ENCODE data around the gene TRMT44. TPM values are rescaled to one million over a fixed set of nuclear protein-coding genes. Genes with fewer than 3 reads are reported as not detected.

Gene TRMT44
- total RNA-seq, 1 donor from 2014 or later, result 12.4 TPM

DNA sequence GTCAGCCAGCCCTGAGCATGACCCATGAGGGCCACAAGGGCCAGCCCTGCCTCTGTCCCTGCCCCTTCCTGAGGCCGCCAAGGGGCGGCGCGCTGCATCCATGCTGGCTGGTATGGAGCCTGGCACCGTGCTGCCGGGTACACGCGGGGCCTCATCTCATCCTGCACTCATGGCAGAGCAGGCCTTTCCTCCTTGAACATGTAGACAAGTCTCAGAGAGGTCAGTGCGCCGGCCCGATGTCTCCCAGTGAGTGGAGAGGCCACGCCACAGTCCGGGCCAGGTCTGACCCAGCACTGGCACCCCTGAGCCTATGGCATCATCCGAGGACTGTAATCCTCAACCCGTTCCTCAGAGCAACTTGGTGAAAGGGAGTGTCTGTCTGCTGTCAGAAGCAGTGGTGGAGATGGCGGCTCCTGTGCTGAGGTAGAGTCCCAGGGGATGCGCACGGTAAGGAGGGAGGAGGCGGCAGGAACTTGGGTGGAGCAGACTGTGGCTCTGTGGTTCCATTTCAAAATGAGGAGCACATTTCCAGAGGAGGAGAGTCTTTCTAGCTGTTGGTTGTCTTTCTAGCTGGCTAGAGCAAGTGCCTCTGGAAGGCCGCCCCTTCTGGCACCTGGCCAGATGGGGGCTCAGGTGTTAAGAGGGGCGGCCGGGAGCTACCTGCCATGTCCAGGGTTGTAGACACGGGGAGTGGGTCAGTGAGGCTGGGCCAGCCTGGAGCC lies 32.8 kb downstream of the TRMT44 start:
- no peaks in the 10 kb centered on the region for H3K9me3 Mint-ChIP-seq (ENCODE audit: low read depth)
- H3K36me3 Mint-ChIP-seq (ENCODE audit: low read depth), result peaks cover 18% of the 10 kb centered on the region
- H3K27ac Mint-ChIP-seq (ENCODE audit: unreplicated experiment), result peak overlapping the region; percentile 71
- no peaks in the 10 kb centered on the region for H3K27me3 Mint-ChIP-seq (ENCODE audit: low read depth)
- H3K4me3 Mint-ChIP-seq (ENCODE audit: unreplicated experiment), result no peak overlapping the region
- H3K4me1 Mint-ChIP-seq (ENCODE audit: low read depth), result peaks cover 17% of the 10 kb centered on the region
- TF ChIP-seq, protein P1, sequence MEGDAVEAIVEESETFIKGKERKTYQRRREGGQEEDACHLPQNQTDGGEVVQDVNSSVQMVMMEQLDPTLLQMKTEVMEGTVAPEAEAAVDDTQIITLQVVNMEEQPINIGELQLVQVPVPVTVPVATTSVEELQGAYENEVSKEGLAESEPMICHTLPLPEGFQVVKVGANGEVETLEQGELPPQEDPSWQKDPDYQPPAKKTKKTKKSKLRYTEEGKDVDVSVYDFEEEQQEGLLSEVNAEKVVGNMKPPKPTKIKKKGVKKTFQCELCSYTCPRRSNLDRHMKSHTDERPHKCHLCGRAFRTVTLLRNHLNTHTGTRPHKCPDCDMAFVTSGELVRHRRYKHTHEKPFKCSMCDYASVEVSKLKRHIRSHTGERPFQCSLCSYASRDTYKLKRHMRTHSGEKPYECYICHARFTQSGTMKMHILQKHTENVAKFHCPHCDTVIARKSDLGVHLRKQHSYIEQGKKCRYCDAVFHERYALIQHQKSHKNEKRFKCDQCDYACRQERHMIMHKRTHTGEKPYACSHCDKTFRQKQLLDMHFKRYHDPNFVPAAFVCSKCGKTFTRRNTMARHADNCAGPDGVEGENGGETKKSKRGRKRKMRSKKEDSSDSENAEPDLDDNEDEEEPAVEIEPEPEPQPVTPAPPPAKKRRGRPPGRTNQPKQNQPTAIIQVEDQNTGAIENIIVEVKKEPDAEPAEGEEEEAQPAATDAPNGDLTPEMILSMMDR (IDR thresholded peaks at IDR 0.05), result no peak
- no peak for DNase-seq (ENCODE audit: low spot score)

DNA sequence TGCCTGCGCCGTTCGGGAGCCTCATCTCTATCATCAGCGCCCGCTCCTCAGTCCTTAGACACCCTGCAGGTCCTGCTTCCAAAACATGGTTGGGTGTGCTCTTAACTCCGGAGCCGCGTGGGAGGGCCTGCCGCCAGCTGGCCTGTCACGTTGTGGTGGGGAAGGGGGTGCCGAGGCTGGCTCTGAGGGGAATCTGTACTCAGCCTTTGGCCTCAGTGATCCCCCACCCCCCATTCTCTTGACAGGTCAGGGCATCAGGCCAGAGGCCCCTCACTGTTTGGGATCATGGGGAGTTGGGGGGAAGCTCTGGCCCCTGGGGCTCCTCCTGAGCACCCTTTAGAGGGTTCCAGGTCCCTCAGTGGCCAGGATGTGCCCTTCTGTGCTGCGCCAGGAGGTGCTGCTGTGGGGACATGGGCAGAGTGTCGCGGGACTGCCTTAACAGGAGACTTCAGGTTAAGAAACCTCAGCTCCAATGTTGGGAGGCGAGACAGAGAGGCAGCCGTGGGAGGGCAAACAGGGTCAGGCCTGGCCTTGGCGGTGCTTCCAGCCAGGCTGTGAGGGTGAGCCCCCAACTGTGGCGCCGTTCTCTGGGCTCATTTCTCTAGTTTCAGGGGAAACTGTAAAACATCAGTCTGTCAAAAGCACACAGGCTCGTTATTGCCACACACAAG lies 33.5 kb downstream of the TRMT44 start:
- H3K9me3 Mint-ChIP-seq (ENCODE audit: low read depth), result no peaks in the 10 kb centered on the region
- H3K4me1 Mint-ChIP-seq (ENCODE audit: low read depth), result peaks cover 17% of the 10 kb centered on the region
- H3K27ac Mint-ChIP-seq (ENCODE audit: unreplicated experiment), result no peak overlapping the region
- H3K27me3 Mint-ChIP-seq (ENCODE audit: low read depth), result no peaks in the 10 kb centered on the region
- no peak for DNase-seq (ENCODE audit: low spot score)
- H3K4me3 Mint-ChIP-seq (ENCODE audit: unreplicated experiment), result no peak overlapping the region
- H3K36me3 Mint-ChIP-seq (ENCODE audit: low read depth), result peaks cover 17% of the 10 kb centered on the region
- TF ChIP-seq, protein P1 (IDR thresholded peaks at IDR 0.05), result no peak

DNA sequence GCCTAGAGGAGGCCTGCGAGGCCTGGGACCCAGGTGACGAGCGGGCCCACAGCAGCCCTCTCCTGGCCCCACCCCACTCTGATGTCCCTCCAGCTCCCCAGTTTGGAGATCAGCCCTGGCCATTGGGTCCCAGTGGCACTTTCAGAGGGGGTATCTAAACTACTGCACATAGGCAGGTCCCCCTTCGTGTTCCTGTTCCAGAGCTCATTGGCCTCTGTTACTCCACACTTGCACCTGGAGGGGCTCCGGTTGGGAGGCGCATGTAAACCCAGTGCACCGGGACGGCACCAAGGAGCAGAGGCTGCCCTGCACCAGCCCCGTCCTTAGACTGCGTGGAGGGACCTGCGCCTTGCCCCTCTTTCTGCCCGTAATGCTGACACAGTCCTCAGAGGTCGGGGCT lies 34.3 kb downstream of the TRMT44 start:
- Mint-ChIP-seq H3K27me3 (ENCODE audit: low read depth) (no peaks in the 10 kb centered on the region), H3K27ac (ENCODE audit: unreplicated experiment) (no peak overlapping the region), H3K9me3 (ENCODE audit: low read depth) (no peaks in the 10 kb centered on the region), H3K4me3 (ENCODE audit: unreplicated experiment) (no peak overlapping the region), H3K36me3 (ENCODE audit: low read depth) (peaks cover 14% of the 10 kb centered on the region), H3K4me1 (ENCODE audit: low read depth) (peaks cover 17% of the 10 kb centered on the region)
- no peak for DNase-seq (ENCODE audit: low spot score)
- TF ChIP-seq, protein P1 (IDR thresholded peaks at IDR 0.05), result no peak

DNA sequence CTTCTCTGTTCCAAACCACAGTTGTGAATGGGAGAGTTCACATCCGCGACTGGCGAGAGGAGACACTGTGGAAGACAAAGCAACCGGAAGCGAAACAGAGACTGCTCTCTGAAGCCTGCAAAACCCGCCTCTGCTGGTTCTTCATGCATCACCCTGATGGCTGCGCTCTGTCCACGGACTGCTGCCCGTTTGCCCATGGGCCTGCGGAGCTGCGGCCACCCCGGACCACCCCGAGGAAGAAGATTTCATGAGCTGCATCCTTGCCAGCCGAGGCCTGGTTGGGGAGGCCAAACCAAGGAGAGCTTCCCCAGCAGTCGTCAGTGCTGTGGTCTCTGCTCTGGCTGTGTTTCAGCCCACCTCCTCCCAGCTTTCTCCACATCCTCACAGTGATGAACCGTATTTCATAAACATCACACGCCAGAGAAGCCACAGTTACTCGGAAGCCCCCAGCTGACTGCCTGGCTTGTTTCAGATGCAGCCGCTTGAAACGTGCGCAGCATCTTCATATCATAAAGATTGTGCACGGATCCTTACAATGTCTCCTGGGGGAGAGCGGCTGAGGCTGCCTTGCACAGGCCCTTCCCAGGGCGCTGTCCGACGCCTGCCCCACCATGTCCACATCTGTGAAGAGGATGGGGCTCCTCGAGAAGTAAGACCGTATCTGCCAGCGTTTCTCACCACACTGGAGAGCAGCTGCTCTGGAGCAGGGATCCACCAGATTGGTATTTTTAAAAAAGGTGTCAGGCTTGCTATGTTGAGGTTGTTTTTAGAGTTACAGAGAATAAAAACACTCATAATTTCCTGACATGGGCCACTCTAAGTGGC lies 35.4 kb downstream of the TRMT44 start:
- no peaks in the 10 kb centered on the region for H3K9me3 Mint-ChIP-seq (ENCODE audit: low read depth)
- no peak for DNase-seq (ENCODE audit: low spot score)
- TF ChIP-seq, protein P1 (IDR thresholded peaks at IDR 0.05), result no peak
- no peaks in the 10 kb centered on the region for H3K27me3 Mint-ChIP-seq (ENCODE audit: low read depth)
- H3K27ac Mint-ChIP-seq (ENCODE audit: unreplicated experiment), result no peak overlapping the region
- H3K4me3 Mint-ChIP-seq (ENCODE audit: unreplicated experiment), result no peak overlapping the region
- peaks cover 11% of the 10 kb centered on the region for H3K36me3 Mint-ChIP-seq (ENCODE audit: low read depth)
- peaks cover 17% of the 10 kb centered on the region for H3K4me1 Mint-ChIP-seq (ENCODE audit: low read depth)

DNA sequence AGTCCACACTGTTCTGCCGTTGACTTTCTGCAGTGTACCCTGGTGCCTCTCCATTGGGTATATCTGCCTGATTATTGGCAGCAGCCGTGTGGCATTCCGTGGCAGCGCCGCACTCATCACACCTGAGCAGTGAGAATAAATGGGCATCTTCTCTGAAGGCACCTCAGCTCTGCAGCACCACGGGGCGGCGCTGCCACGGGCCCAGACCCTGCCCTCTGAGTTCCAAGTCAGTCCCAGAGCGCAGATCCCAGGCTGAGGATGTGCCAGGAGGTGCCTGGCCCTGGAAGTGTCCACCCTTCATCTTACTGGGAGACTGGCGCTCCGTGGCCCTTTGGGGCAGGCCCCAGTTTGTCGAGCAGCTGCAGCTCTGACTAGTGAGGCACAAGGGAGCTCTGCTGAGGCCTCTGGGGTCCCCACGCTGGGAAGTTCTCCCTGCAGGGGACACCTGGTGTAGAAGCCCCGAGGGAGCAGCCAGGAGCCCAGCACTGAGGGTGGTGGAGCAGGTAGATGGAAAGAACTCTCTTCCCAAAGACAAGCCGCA lies 36.6 kb downstream of the TRMT44 start:
- TF ChIP-seq, protein P1 (IDR thresholded peaks at IDR 0.05), result no peak
- H3K4me3 Mint-ChIP-seq (ENCODE audit: unreplicated experiment), result no peak overlapping the region
- peaks cover 14% of the 10 kb centered on the region for H3K4me1 Mint-ChIP-seq (ENCODE audit: low read depth)
- H3K27ac Mint-ChIP-seq (ENCODE audit: unreplicated experiment), result no peak overlapping the region
- no peak for DNase-seq (ENCODE audit: low spot score)
- H3K36me3 Mint-ChIP-seq (ENCODE audit: low read depth), result peaks cover 11% of the 10 kb centered on the region
- H3K9me3 Mint-ChIP-seq (ENCODE audit: low read depth), result no peaks in the 10 kb centered on the region
- no peaks in the 10 kb centered on the region for H3K27me3 Mint-ChIP-seq (ENCODE audit: low read depth)

All from chondrocyte (in vitro differentiated cells).